Activated B cell treated with CpG ODN at 0.5 μM for 24 hours (primary cell): Measurements from ENCODE around the gene ABHD17B. TPM values are rescaled to one million over a fixed set of nuclear protein-coding genes. Genes with fewer than 3 reads are reported as not detected.

ENCODE experiments used
- ATAC-seq: fragments of 200-7000 bp; cut with Tn5 transposase; one replicate; pipeline ENCODE4 v1.10.0; 2021; ENCODE audit warnings: low read depth, mild to moderate bottlenecking, moderate library complexity
- CTCF ChIA-PET: fragments of 350-600 bp; sonication (Branson Sonifier 250); formaldehyde crosslinking; loops from one replicate; lab custom pipeline; 2021; ENCODE audit warnings: antibody characterized with exemption; lab: Charles Lee
- POLR2A ChIA-PET: fragments of 350-600 bp; sonication (Branson Sonifier 250); formaldehyde crosslinking; loops from one replicate; lab custom pipeline; 2021; ENCODE audit warnings: antibody characterized with exemption; lab: Charles Lee
- DNase-seq: peaks from one replicate; pipeline ENCODE4 v3.0.0; 2022
- H3K27ac Mint-ChIP-seq: one replicate; pipeline ENCODE4 v1.8.0; 2020; ENCODE audit warnings: mixed read lengths
- H3K27me3 Mint-ChIP-seq: one replicate; pipeline ENCODE4 v1.8.0; 2021; ENCODE audit warnings: mixed read lengths
- H3K36me3 Mint-ChIP-seq: one replicate; pipeline ENCODE4 v1.8.0; 2021; ENCODE audit warnings: low read depth, mixed read lengths
- H3K4me1 Mint-ChIP-seq: one replicate; pipeline ENCODE4 v1.8.0; 2021; ENCODE audit warnings: mixed read lengths
- H3K4me3 Mint-ChIP-seq: one replicate; pipeline ENCODE4 v1.8.0; 2020; ENCODE audit warnings: mild to moderate bottlenecking, mixed read lengths
- H3K9me3 Mint-ChIP-seq: one replicate; pipeline ENCODE4 v1.8.0; 2020; ENCODE audit warnings: mixed read lengths
- intact Hi-C: fragments of 100-400 bp; cut with micrococcal nuclease; formaldehyde crosslinking; loops from one replicate; pipeline ENCODE4 v1.15.1; 2024
- total RNA-seq: library from RNA; stranded (reverse); gene quantifications from 2 replicates; pipeline ENCODE4 v1.2.3, GENCODE V29; 2022
- TF ChIP-seq, protein P1 (sequence below): fragments of 200-600 bp; IDR thresholded peaks from one replicate; pipeline ENCODE4 v1.8.0; 2022; ENCODE audit warnings: antibody characterized with exemption, mild to moderate bottlenecking

Gene ABHD17B
- total RNA-seq, 1 donor from 2014 or later, result 18.6 TPM

DNA sequence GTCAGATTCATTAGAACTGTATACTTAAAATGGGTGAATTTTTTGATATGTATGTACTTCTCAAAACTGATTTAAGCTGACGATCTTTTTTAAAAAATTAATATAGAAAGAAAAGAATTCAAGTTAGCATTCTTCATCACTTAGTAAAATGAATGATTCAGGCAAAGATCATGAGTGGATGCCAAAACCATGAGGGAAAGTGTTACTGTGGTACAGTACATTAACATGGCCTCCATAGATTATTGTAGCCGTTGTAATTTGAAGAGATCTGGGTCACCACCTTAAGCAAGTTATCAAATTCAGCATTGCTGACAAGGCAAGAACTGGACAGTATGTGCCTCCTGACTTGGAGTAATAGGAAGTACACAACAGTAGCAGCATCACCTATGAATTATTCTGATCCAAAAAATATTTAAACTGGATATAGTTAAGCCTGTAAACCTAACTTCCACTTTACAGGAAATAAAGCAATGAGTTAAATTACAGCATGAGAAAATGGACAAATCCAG lies 30.1 kb upstream of the ABHD17B start:
- CTCF ChIA-PET, result no interaction called here
- H3K27me3 Mint-ChIP-seq, result no peaks in the 10 kb centered on the region
- no peak overlapping the region for H3K27ac Mint-ChIP-seq
- intact Hi-C loops, result no loop called here
- TF ChIP-seq, protein P1, sequence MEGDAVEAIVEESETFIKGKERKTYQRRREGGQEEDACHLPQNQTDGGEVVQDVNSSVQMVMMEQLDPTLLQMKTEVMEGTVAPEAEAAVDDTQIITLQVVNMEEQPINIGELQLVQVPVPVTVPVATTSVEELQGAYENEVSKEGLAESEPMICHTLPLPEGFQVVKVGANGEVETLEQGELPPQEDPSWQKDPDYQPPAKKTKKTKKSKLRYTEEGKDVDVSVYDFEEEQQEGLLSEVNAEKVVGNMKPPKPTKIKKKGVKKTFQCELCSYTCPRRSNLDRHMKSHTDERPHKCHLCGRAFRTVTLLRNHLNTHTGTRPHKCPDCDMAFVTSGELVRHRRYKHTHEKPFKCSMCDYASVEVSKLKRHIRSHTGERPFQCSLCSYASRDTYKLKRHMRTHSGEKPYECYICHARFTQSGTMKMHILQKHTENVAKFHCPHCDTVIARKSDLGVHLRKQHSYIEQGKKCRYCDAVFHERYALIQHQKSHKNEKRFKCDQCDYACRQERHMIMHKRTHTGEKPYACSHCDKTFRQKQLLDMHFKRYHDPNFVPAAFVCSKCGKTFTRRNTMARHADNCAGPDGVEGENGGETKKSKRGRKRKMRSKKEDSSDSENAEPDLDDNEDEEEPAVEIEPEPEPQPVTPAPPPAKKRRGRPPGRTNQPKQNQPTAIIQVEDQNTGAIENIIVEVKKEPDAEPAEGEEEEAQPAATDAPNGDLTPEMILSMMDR, result no peak
- ATAC-seq (no peak), DNase-seq (no peak)
- peaks cover 10% of the 10 kb centered on the region for H3K4me1 Mint-ChIP-seq
- H3K4me3 Mint-ChIP-seq, result no peak overlapping the region
- POLR2A ChIA-PET, result no interaction called here
- H3K36me3 Mint-ChIP-seq, result peaks cover 4% of the 10 kb centered on the region
- H3K9me3 Mint-ChIP-seq, result no peaks in the 10 kb centered on the region

DNA sequence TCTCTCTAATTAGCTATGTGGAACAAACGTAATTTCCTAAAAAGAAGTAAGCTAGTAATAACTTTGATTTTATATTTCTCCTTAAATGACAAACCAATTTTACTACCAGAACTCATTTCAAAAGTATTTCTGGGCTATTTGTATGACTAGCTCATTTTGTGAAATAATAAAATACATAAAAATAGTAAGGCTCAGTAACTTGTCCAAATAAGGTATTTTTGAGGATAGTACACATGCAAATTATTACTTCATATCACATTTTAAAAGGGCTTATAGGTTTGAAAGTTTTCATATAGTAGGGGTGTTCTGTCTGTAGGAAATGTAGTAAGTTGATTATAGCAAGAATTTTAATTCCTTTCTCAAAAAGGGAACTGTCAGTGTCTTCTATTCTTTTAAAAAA lies 26.9 kb upstream of the ABHD17B start:
- POLR2A ChIA-PET, result no interaction called here
- peaks cover under 1% of the 10 kb centered on the region for H3K36me3 Mint-ChIP-seq
- peaks cover 23% of the 10 kb centered on the region for H3K4me1 Mint-ChIP-seq
- intact Hi-C loops, result no loop called here
- CTCF ChIA-PET, result no interaction called here
- DNase-seq, result no peak
- no peak for ATAC-seq
- peaks cover 2% of the 10 kb centered on the region for H3K9me3 Mint-ChIP-seq
- TF ChIP-seq, protein P1, result no peak
- no peaks in the 10 kb centered on the region for H3K27me3 Mint-ChIP-seq
- no peak overlapping the region for H3K4me3 Mint-ChIP-seq
- no peak overlapping the region for H3K27ac Mint-ChIP-seq

DNA sequence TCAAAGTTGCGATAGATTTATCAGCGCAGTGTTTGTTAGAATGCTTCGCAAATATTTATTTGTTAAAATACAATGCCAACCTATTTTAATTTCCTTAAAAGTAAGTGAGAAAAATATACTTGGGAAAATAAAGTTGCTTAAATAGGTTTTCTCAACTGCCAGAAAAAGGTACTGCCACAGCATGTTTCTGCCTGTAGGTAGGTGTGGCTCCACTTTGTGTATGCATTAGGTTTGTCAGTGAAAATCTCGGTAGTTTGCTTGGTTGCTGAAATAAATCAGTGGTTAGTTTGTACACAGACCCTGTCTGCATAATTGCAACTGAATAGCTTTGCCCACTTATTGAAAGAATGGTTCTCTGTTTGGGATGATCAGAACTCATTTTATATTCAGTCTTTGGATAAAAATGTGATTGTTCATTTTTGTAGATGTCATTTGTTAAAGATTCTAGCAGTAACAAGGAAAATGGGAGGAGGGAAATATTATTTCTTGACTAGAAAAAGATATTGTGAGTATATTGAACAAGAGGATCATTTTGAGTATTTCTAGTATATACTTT lies 26.2 kb upstream of the ABHD17B start:
- Mint-ChIP-seq H3K4me1 (peaks cover 24% of the 10 kb centered on the region), H3K36me3 (peaks cover 4% of the 10 kb centered on the region), H3K27me3 (no peaks in the 10 kb centered on the region), H3K9me3 (peaks cover 3% of the 10 kb centered on the region), H3K27ac (no peak overlapping the region), H3K4me3 (no peak overlapping the region)
- ATAC-seq (no peak), DNase-seq (no peak)
- TF ChIP-seq, protein P1, result no peak
- ChIA-PET POLR2A (no interaction called here), CTCF (no interaction called here)
- intact Hi-C loops, result no loop called here

DNA sequence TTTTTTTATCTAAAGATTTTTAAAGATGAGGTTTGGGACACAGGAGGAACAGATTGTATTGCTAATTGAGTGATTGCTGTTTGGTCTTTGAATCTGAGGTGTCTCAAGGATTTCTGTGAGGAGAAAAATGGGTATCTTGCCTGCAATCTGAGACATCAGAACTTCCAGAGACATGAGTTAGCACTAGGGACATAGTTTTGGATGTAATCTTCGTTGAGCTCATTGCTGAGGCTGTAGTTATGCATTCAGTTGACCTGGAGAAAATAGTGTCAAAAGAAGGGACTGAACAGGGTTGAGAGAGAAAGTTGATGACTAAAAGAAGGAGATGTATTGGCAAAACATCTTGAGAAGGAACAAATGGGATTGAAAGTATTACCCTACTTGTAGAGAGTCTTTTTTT lies 25.1 kb upstream of the ABHD17B start:
- Mint-ChIP-seq H3K36me3 (peaks cover 4% of the 10 kb centered on the region), H3K27me3 (no peaks in the 10 kb centered on the region), H3K4me1 (peaks cover 24% of the 10 kb centered on the region), H3K27ac (peak overlapping the region; percentile 3), H3K9me3 (peaks cover 3% of the 10 kb centered on the region), H3K4me3 (no peak overlapping the region)
- ChIA-PET CTCF (no interaction called here), POLR2A (no interaction called here)
- ATAC-seq (no peak), DNase-seq (no peak)
- intact Hi-C loops, result no loop called here
- TF ChIP-seq, protein P1, result no peak

DNA sequence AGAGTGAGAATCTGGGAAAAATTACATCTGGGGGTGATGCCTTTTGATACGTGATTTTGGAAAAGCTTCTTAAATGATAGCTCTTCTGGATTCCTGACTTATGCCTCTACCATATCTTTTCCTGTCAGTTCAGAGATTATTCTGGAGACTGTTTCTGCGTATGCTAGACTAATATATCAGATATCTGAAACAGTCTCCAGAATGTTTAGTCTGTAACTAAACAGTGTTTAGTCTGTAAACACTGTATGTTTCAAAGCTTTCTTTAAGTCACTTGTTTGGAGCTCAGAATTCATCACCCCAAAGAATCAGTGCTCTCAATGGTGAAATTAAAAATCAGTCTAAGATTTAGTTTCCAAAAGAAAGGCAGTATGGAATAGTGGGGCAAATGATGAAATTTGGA lies 20.2 kb upstream of the ABHD17B start:
- Mint-ChIP-seq H3K27ac (no peak overlapping the region), H3K4me3 (no peak overlapping the region), H3K27me3 (no peaks in the 10 kb centered on the region), H3K9me3 (peaks cover 3% of the 10 kb centered on the region), H3K36me3 (peaks cover 6% of the 10 kb centered on the region), H3K4me1 (peaks cover 20% of the 10 kb centered on the region)
- intact Hi-C loops, result no loop called here
- POLR2A ChIA-PET, result no interaction called here
- TF ChIP-seq, protein P1, result no peak
- ATAC-seq, result no peak
- no peak for DNase-seq
- CTCF ChIA-PET, result interaction anchor here (1.7 kb wide), 1 partner anchor 112 kb away, joined by 6 read pairs; no protein-coding TSS in a partner anchor
